ENCODE measurements around the gene PLAAT4. TPM values are rescaled to one million over a fixed set of nuclear protein-coding genes. Genes with fewer than 3 reads are reported as not detected.

PLAAT4 gene
- total and polyA plus RNA-seq, 2 of the 8 experiments (the other 6 are each of a cell fraction or from before 2014, with no cell fraction given) = 2.8 to 4.1 TPM

DNA sequence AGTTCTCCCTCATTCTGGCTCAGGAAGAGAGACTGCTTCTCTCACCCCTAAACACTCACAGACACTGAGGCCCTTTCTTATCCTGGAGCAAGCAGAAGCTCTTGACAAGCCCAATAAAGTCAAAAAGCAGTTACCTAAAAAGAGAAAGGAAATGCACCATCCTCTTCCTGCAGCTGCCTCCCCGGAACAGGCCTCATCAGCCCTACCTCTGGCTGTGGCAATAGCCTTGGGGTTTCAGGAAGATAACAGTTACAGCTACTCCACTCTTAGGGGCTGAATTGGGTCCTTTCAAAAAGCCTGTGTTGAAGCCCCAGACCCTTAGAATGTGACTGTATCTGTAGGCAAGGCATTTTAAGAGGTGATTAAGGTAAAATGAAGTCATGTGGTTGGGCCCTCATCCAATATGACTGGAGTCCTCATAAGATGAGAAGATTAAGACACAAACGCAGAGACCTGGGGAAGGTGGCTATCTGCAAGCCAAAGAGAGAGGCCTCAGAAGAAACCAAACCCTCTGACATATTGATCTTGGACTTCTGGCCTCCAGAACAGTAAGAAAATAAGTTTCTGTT lies 34.3 kb upstream of the PLAAT4 start (continued):
- no peak for TF ChIP-seq RAD21 (IDR thresholded peaks at IDR 0.05 in 1 of 2, conservative IDR thresholded peaks at IDR 0.05 in 1 of 2; ENCODE audit: low read depth in 2 of 2, low read length in 2 of 2)
- no peak for TF ChIP-seq EZH2 (IDR thresholded peaks at IDR 0.05; ENCODE audit: low read depth, low read length, severe bottlenecking)
- TF ChIP-seq CHD1 (IDR thresholded peaks at IDR 0.05; ENCODE audit: low read depth, low read length) = no peak
- TF ChIP-seq POU5F1 (IDR thresholded peaks at IDR 0.05; ENCODE audit: low read depth, low read length) = no peak
- no peak for TF ChIP-seq TEAD4 (IDR thresholded peaks at IDR 0.05; ENCODE audit: low read depth, low read length)
- no peak for TF ChIP-seq POLR2AphosphoS5 (IDR thresholded peaks at IDR 0.05; ENCODE audit: low read depth, low read length)
- no peak for TF ChIP-seq BRCA1 (IDR thresholded peaks at IDR 0.05; ENCODE audit: low read depth, low read length)

Data from H1 (cell line).